ENCODE measurements around the gene PGBD4. TPM values are rescaled to one million over a fixed set of nuclear protein-coding genes. Genes with fewer than 3 reads are reported as not detected.
A peak's percentile ranks its signal among the peaks of the same experiment; 100 is the strongest.

Gene PGBD4
- total and polyA plus RNA-seq, 2 of the 13 experiments (the other 11 are each of a cell fraction or from before 2014, with no cell fraction given): 1.4 to 1.7 TPM

DNA sequence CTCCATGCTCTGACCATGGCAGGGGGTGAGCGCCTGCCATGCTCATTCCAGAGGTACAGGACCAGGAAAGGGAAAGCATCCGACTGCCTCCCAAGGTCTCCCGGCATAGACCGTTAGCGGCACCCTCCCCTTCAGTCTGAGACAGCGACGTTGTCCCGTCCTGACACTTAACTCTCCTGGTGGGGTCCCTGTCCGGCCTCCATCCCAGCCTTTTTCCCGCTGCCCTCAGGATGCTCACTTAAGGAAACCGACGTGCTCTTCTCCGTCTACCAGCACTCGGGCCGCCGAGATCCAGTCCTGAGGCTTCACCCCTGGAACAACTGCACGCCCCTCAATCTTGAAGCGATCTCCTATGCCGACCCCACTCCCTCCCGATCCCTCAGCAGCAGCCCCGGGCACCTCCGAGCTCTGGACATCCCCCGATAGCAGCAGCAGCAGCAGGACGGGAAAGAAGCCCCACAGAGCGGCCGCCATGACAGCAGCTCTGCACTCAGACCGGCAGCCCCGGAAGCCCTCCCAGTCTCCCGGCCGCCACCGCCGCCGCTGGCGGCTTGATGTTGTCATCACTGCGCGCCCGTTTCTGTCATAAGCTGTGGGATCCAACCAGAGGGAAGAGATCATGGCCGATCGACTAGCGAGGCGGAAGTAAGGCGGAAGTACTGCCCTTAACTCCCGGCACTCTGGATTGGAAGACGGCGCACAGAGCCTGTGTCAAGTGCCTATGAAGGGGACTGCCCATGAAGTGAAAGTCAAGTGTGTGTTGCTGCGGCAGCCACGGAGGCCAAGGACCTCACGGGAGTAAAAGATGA is at the start of gene PGBD4, which contains the start of gene EMC7 (continued):
- TF ChIP-seq, protein P1, sequence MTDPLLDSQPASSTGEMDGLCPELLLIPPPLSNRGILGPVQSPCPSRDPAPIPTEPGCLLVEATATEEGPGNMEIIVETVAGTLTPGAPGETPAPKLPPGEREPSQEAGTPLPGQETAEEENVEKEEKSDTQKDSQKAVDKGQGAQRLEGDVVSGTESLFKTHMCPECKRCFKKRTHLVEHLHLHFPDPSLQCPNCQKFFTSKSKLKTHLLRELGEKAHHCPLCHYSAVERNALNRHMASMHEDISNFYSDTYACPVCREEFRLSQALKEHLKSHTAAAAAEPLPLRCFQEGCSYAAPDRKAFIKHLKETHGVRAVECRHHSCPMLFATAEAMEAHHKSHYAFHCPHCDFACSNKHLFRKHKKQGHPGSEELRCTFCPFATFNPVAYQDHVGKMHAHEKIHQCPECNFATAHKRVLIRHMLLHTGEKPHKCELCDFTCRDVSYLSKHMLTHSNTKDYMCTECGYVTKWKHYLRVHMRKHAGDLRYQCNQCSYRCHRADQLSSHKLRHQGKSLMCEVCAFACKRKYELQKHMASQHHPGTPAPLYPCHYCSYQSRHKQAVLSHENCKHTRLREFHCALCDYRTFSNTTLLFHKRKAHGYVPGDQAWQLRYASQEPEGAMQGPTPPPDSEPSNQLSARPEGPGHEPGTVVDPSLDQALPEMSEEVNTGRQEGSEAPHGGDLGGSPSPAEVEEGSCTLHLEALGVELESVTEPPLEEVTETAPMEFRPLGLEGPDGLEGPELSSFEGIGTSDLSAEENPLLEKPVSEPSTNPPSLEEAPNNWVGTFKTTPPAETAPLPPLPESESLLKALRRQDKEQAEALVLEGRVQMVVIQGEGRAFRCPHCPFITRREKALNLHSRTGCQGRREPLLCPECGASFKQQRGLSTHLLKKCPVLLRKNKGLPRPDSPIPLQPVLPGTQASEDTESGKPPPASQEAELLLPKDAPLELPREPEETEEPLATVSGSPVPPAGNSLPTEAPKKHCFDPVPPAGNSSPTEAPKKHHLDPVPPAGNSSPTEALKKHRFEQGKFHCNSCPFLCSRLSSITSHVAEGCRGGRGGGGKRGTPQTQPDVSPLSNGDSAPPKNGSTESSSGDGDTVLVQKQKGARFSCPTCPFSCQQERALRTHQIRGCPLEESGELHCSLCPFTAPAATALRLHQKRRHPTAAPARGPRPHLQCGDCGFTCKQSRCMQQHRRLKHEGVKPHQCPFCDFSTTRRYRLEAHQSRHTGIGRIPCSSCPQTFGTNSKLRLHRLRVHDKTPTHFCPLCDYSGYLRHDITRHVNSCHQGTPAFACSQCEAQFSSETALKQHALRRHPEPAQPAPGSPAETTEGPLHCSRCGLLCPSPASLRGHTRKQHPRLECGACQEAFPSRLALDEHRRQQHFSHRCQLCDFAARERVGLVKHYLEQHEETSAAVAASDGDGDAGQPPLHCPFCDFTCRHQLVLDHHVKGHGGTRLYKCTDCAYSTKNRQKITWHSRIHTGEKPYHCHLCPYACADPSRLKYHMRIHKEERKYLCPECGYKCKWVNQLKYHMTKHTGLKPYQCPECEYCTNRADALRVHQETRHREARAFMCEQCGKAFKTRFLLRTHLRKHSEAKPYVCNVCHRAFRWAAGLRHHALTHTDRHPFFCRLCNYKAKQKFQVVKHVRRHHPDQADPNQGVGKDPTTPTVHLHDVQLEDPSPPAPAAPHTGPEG (CRISPR knock-in tag; IDR thresholded peaks at IDR 0.05): 0 out of 2 replicates have a peak, but pooled peaks have one; percentile 13
- TF ChIP-seq SIN3A (IDR thresholded peaks at IDR 0.05; ENCODE audit: borderline replicate concordance, low read depth, low read length) (peak; percentile 88; the same call in 1 of the 2 replicates), TAF1 (CRISPR knock-in tag; IDR thresholded peaks at IDR 0.05) (peak; percentile 83), ZNF101 (CRISPR knock-in tag; IDR thresholded peaks at IDR 0.05; ENCODE audit: borderline replicate concordance, low read depth) (no peak), KAT8 (CRISPR knock-in tag; IDR thresholded peaks at IDR 0.05) (peak; percentile 99), PCBP2 (optimal IDR thresholded peaks at IDR 0.05; ENCODE audit: low read depth, low read length, poor library complexity, severe bottlenecking) (no peak), SNAI1 (CRISPR knock-in tag; IDR thresholded peaks at IDR 0.05; ENCODE audit: borderline replicate concordance) (no peak), MXI1 (IDR thresholded peaks at IDR 0.05; ENCODE audit: borderline replicate concordance, low read depth, low read length) (peak; percentile 95; the same call in 2 of the 3 replicates), ZNF256 (CRISPR knock-in tag; conservative IDR thresholded peaks at IDR 0.05) (no peak), HNF1B (CRISPR knock-in tag; IDR thresholded peaks at IDR 0.05) (peak; percentile 86), ZNF790 (CRISPR knock-in tag; IDR thresholded peaks at IDR 0.05; ENCODE audit: borderline replicate concordance) (peak; percentile 88), FOXC1 (CRISPR knock-in tag; IDR thresholded peaks at IDR 0.05; ENCODE audit: borderline replicate concordance) (no peak; the same call in 1 of the 2 replicates), ISL2 (CRISPR knock-in tag; IDR thresholded peaks at IDR 0.05) (no peak), FOSL1 (CRISPR knock-in tag; IDR thresholded peaks at IDR 0.05; ENCODE audit: borderline replicate concordance) (no peak), CBFB (CRISPR knock-in tag; IDR thresholded peaks at IDR 0.05) (peak; percentile 40; the same call in 1 of the 2 replicates)
- TF ChIP-seq, protein P2, sequence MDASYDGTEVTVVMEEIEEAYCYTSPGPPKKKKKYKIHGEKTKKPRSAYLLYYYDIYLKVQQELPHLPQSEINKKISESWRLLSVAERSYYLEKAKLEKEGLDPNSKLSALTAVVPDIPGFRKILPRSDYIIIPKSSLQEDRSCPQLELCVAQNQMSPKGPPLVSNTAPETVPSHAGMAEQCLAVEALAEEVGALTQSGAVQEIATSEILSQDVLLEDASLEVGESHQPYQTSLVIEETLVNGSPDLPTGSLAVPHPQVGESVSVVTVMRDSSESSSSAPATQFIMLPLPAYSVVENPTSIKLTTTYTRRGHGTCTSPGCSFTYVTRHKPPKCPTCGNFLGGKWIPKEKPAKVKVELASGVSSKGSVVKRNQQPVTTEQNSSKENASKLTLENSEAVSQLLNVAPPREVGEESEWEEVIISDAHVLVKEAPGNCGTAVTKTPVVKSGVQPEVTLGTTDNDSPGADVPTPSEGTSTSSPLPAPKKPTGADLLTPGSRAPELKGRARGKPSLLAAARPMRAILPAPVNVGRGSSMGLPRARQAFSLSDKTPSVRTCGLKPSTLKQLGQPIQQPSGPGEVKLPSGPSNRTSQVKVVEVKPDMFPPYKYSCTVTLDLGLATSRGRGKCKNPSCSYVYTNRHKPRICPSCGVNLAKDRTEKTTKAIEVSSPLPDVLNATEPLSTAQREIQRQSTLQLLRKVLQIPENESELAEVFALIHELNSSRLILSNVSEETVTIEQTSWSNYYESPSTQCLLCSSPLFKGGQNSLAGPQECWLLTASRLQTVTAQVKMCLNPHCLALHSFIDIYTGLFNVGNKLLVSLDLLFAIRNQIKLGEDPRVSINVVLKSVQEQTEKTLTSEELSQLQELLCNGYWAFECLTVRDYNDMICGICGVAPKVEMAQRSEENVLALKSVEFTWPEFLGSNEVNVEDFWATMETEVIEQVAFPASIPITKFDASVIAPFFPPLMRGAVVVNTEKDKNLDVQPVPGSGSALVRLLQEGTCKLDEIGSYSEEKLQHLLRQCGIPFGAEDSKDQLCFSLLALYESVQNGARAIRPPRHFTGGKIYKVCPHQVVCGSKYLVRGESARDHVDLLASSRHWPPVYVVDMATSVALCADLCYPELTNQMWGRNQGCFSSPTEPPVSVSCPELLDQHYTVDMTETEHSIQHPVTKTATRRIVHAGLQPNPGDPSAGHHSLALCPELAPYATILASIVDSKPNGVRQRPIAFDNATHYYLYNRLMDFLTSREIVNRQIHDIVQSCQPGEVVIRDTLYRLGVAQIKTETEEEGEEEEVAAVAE (CRISPR knock-in tag; IDR thresholded peaks at IDR 0.05; ENCODE audit: borderline replicate concordance): peak; percentile 97

Data from HepG2 (cell line).